Activated CD4-positive, alpha-beta T cell treated with anti-CD3 and anti-CD28 coated beads, Interleukin-2, amount 50 U/mL, for 4 hours (primary cell): Measurements from ENCODE around the gene CD99.
A peak's percentile ranks its signal among the peaks of the same experiment; 100 is the strongest.
"Not testable (repeated sequence)": the region's sequence is repeated elsewhere in the genome, so short reads cannot be mapped to it uniquely, and the experiment has no call there.

Source experiments
- DNase-seq, 2 experiments: peaks; one replicate each; pipeline ENCODE4 v3.0.0-alpha.2; 2020

Gene CD99

GRCh38 chrX:2700405-2701320 is 9.6 kb downstream of the CD99 start:
- no peak for DNase-seq

GRCh38 chrX:2701600-2701999 is 10.5 kb downstream of the CD99 start:
- DNase-seq: no peak

GRCh38 chrX:2703991-2704369 is 12.9 kb downstream of the CD99 start:
- no peak for DNase-seq

GRCh38 chrX:2705046-2705832 is 14.1 kb downstream of the CD99 start:
- no peak for DNase-seq

- peak; percentile 40 to 50 for DNase-seq
These were observed 16.3 kb downstream of the CD99 start for GRCh38 chrX:2707334-2707760.

GRCh38 chrX:2708021-2708420 is 16.9 kb downstream of the CD99 start:
- no peak for DNase-seq

GRCh38 chrX:2708592-2709188 is 17.6 kb downstream of the CD99 start:
- no peak for DNase-seq

- no peak for DNase-seq
These were observed 18.5 kb downstream of the CD99 start for GRCh38 chrX:2709556-2709955.

GRCh38 chrX:2710041-2710840 is 19.1 kb downstream of the CD99 start:
- peak; percentile 43 to 52 for DNase-seq

GRCh38 chrX:2711441-2711840 is 20.3 kb downstream of the CD99 start:
- DNase-seq: no peak

- no peak for DNase-seq
These were observed 21.3 kb downstream of the CD99 start for GRCh38 chrX:2712428-2712827.

GRCh38 chrX:2712890-2713840 is 22.1 kb downstream of the CD99 start:
- DNase-seq: no peak

GRCh38 chrX:2714551-2714950 is 23.5 kb downstream of the CD99 start:
- DNase-seq: peak in 1 of 2 experiments; percentile 34

GRCh38 chrX:2715066-2715600 is 24.0 kb downstream of the CD99 start:
- no peak for DNase-seq

- no peak for DNase-seq
These were observed 26.2 kb downstream of the CD99 start for GRCh38 chrX:2717312-2717711.

- DNase-seq: no peak
These were observed 27.7 kb downstream of the CD99 start for GRCh38 chrX:2718821-2719220.

- no peak for DNase-seq
These were observed 28.8 kb downstream of the CD99 start for GRCh38 chrX:2719774-2720447.

- DNase-seq: no peak
These were observed 32.3 kb downstream of the CD99 start for GRCh38 chrX:2723286-2723879.

- not testable (repeated sequence) for DNase-seq
These were observed 36.2 kb downstream of the CD99 start for GRCh38 chrX:2727264-2727663.

GRCh38 chrX:2732076-2732475 is 41.0 kb downstream of the CD99 start:
- DNase-seq: no peak
